ENCODE results near the gene ZNF225.
A peak's percentile ranks its signal among the peaks of the same experiment; 100 is the strongest.
"Not testable (repeated sequence)": the region's sequence is repeated elsewhere in the genome, so short reads cannot be mapped to it uniquely, and the experiment has no call there.

ZNF225 gene

GRCh38 chr19:44109458-44109857, 3.7 kb upstream of the ZNF225 start:
- Histone ChIP-seq H3K27ac (ENCODE audit: low read depth in 2 of 2, low read length in 2 of 2) (no peak overlapping the region), H3K9ac (ENCODE audit: low read depth in 1 of 2, low read length in 2 of 2) (no peak overlapping the region), H3K4me3 (ENCODE audit: low read length in 2 of 2) (no peak overlapping the region), H3K36me3 (ENCODE audit: control insufficient read depth in 2 of 2, insufficient read depth in 2 of 2, low read length in 2 of 2) (peaks cover 15 to 20% of the 10 kb centered on the region in 2 donors), H3K9me3 (ENCODE audit: control insufficient read depth in 2 of 2, low read length in 2 of 2) (peaks cover 28 to 31% of the 10 kb centered on the region in 2 donors), H3K27me3 (ENCODE audit: control insufficient read depth in 2 of 2, insufficient read depth in 2 of 2, low read length in 2 of 2) (no peaks in the 10 kb centered on the region), H3K4me1 (ENCODE audit: control insufficient read depth in 2 of 2, insufficient read depth in 2 of 2, low read length in 2 of 2) (peaks cover 5 to 10% of the 10 kb centered on the region in 2 donors)

- peak overlapping the region; percentile 30 to 94 for H3K4me3 ChIP-seq (ENCODE audit: low read length in 2 of 2)
- no peaks in the 10 kb centered on the region for H3K27me3 ChIP-seq (ENCODE audit: control insufficient read depth in 2 of 2, insufficient read depth in 2 of 2, low read length in 2 of 2)
- no peak overlapping the region for H3K9ac ChIP-seq (ENCODE audit: low read depth in 1 of 2, low read length in 2 of 2)
- peaks cover 3 to 15% of the 10 kb centered on the region in 2 donors for H3K36me3 ChIP-seq (ENCODE audit: control insufficient read depth in 2 of 2, insufficient read depth in 2 of 2, low read length in 2 of 2)
- no peak overlapping the region for H3K27ac ChIP-seq (ENCODE audit: low read depth in 2 of 2, low read length in 2 of 2)
- peaks cover 20% of the 10 kb centered on the region in 2 donors for H3K9me3 ChIP-seq (ENCODE audit: control insufficient read depth in 2 of 2, low read length in 2 of 2)
- peaks cover 5 to 10% of the 10 kb centered on the region in 2 donors for H3K4me1 ChIP-seq (ENCODE audit: control insufficient read depth in 2 of 2, insufficient read depth in 2 of 2, low read length in 2 of 2)
Measured at GRCh38 chr19:44111910-44112463, 1.2 kb upstream of the ZNF225 start.

- H3K4me1 ChIP-seq (ENCODE audit: control insufficient read depth in 2 of 2, insufficient read depth in 2 of 2, low read length in 2 of 2) = peaks cover 5 to 10% of the 10 kb centered on the region in 2 donors
- H3K4me3 ChIP-seq (ENCODE audit: low read length in 2 of 2) = peak overlapping the region; percentile 82 to 94
- H3K27ac ChIP-seq (ENCODE audit: low read depth in 2 of 2, low read length in 2 of 2) = no peak overlapping the region
- peaks cover 12 to 13% of the 10 kb centered on the region in 2 donors for H3K9me3 ChIP-seq (ENCODE audit: control insufficient read depth in 2 of 2, low read length in 2 of 2)
- peaks cover 0 to 9% of the 10 kb centered on the region in 2 donors for H3K36me3 ChIP-seq (ENCODE audit: control insufficient read depth in 2 of 2, insufficient read depth in 2 of 2, low read length in 2 of 2)
- peak overlapping the region; percentile 72 to 75 for H3K9ac ChIP-seq (ENCODE audit: low read depth in 1 of 2, low read length in 2 of 2)
- H3K27me3 ChIP-seq (ENCODE audit: control insufficient read depth in 2 of 2, insufficient read depth in 2 of 2, low read length in 2 of 2) = no peaks in the 10 kb centered on the region
Measured at GRCh38 chr19:44112802-44113137, 429 bp upstream of the ZNF225 start.

GRCh38 chr19:44113784-44114390, 688 bp downstream of the ZNF225 start:
- peaks cover 3 to 5% of the 10 kb centered on the region in 2 donors for H3K9me3 ChIP-seq (ENCODE audit: control insufficient read depth in 2 of 2, low read length in 2 of 2)
- H3K27ac ChIP-seq (ENCODE audit: low read depth in 2 of 2, low read length in 2 of 2) = peak overlapping the region; percentile 46 to 65
- H3K36me3 ChIP-seq (ENCODE audit: control insufficient read depth in 2 of 2, insufficient read depth in 2 of 2, low read length in 2 of 2) = peaks cover 7 to 15% of the 10 kb centered on the region in 2 donors

GRCh38 chr19:44121162-44121561, 8.0 kb downstream of the ZNF225 start:
- not testable (repeated sequence) for H3K27me3 ChIP-seq (ENCODE audit: control insufficient read depth in 2 of 2, insufficient read depth in 2 of 2, low read length in 2 of 2); H3K4me1 ChIP-seq (ENCODE audit: control insufficient read depth in 2 of 2, insufficient read depth in 2 of 2, low read length in 2 of 2); H3K9ac ChIP-seq (ENCODE audit: low read depth in 1 of 2, low read length in 2 of 2); H3K4me3 ChIP-seq (ENCODE audit: low read length in 2 of 2); H3K9me3 ChIP-seq (ENCODE audit: control insufficient read depth in 2 of 2, low read length in 2 of 2); H3K27ac ChIP-seq (ENCODE audit: low read depth in 2 of 2, low read length in 2 of 2)
- peaks cover 27 to 44% of the 10 kb centered on the region in 2 donors for H3K36me3 ChIP-seq (ENCODE audit: control insufficient read depth in 2 of 2, insufficient read depth in 2 of 2, low read length in 2 of 2)

More at GRCh38 chr19:44113784-44114390, 688 bp downstream of the ZNF225 start:
- Histone ChIP-seq H3K9ac (ENCODE audit: low read depth in 1 of 2, low read length in 2 of 2) (peak overlapping the region; percentile 66 to 75), H3K4me3 (ENCODE audit: low read length in 2 of 2) (peak overlapping the region; percentile 82 to 94), H3K4me1 (ENCODE audit: control insufficient read depth in 2 of 2, insufficient read depth in 2 of 2, low read length in 2 of 2) (peaks cover 5 to 10% of the 10 kb centered on the region in 2 donors), H3K27me3 (ENCODE audit: control insufficient read depth in 2 of 2, insufficient read depth in 2 of 2, low read length in 2 of 2) (no peaks in the 10 kb centered on the region)

- no peaks in the 10 kb centered on the region for H3K27me3 ChIP-seq (ENCODE audit: control insufficient read depth in 2 of 2, insufficient read depth in 2 of 2, low read length in 2 of 2)
- peaks cover 22 to 34% of the 10 kb centered on the region in 2 donors for H3K9me3 ChIP-seq (ENCODE audit: control insufficient read depth in 2 of 2, low read length in 2 of 2)
- H3K4me3 ChIP-seq (ENCODE audit: low read length in 2 of 2) = no peak overlapping the region
- H3K4me1 ChIP-seq (ENCODE audit: control insufficient read depth in 2 of 2, insufficient read depth in 2 of 2, low read length in 2 of 2) = no peaks in the 10 kb centered on the region
- H3K36me3 ChIP-seq (ENCODE audit: control insufficient read depth in 2 of 2, insufficient read depth in 2 of 2, low read length in 2 of 2) = peaks cover 26 to 32% of the 10 kb centered on the region in 2 donors
- H3K27ac ChIP-seq (ENCODE audit: low read depth in 2 of 2, low read length in 2 of 2) = no peak overlapping the region
- H3K9ac ChIP-seq (ENCODE audit: low read depth in 1 of 2, low read length in 2 of 2) = no peak overlapping the region
Measured at GRCh38 chr19:44131955-44132354, 18.8 kb downstream of the ZNF225 start.

- Histone ChIP-seq H3K9me3 (ENCODE audit: control insufficient read depth in 2 of 2, low read length in 2 of 2) (no peaks in the 10 kb centered on the region), H3K4me1 (ENCODE audit: control insufficient read depth in 2 of 2, insufficient read depth in 2 of 2, low read length in 2 of 2) (peaks cover 6 to 10% of the 10 kb centered on the region in 2 donors), H3K4me3 (ENCODE audit: low read length in 2 of 2) (peak within 1 kb of the TSS; percentile 97 to 100), H3K9ac (ENCODE audit: low read depth in 1 of 2, low read length in 2 of 2) (peak within 1 kb of the TSS; percentile 84 to 86), H3K27ac (ENCODE audit: low read depth in 2 of 2, low read length in 2 of 2) (peak within 1 kb of the TSS; percentile 62 to 72), H3K27me3 (ENCODE audit: control insufficient read depth in 2 of 2, insufficient read depth in 2 of 2, low read length in 2 of 2) (no peaks in the 10 kb centered on the region), H3K36me3 (ENCODE audit: control insufficient read depth in 2 of 2, insufficient read depth in 2 of 2, low read length in 2 of 2) (peaks cover 8 to 16% of the 10 kb centered on the region in 2 donors)
Measured at GRCh38 chr19:44141191-44142058, 28.2 kb downstream of the ZNF225 start, which contains the start of gene ZNF234. ZNF234 (plus strand) TSS chr19:44141554; CDS start chr19:44144633, 3,079 bp downstream.

- H3K9ac ChIP-seq (ENCODE audit: low read depth in 1 of 2, low read length in 2 of 2) = peak overlapping the region; percentile 84 to 86
- no peaks in the 10 kb centered on the region for H3K9me3 ChIP-seq (ENCODE audit: control insufficient read depth in 2 of 2, low read length in 2 of 2)
- H3K36me3 ChIP-seq (ENCODE audit: control insufficient read depth in 2 of 2, insufficient read depth in 2 of 2, low read length in 2 of 2) = peaks cover 8 to 16% of the 10 kb centered on the region in 2 donors
- peak overlapping the region; percentile 97 to 100 for H3K4me3 ChIP-seq (ENCODE audit: low read length in 2 of 2)
- H3K4me1 ChIP-seq (ENCODE audit: control insufficient read depth in 2 of 2, insufficient read depth in 2 of 2, low read length in 2 of 2) = peaks cover 6 to 10% of the 10 kb centered on the region in 2 donors
- H3K27ac ChIP-seq (ENCODE audit: low read depth in 2 of 2, low read length in 2 of 2) = peak overlapping the region in 1 of 2 donors; percentile 62
- no peaks in the 10 kb centered on the region for H3K27me3 ChIP-seq (ENCODE audit: control insufficient read depth in 2 of 2, insufficient read depth in 2 of 2, low read length in 2 of 2)
Measured at GRCh38 chr19:44142059-44142433, 28.8 kb downstream of the ZNF225 start.

- H3K27me3 ChIP-seq (ENCODE audit: control insufficient read depth in 2 of 2, insufficient read depth in 2 of 2, low read length in 2 of 2) = no peaks in the 10 kb centered on the region
- peaks cover 8 to 10% of the 10 kb centered on the region in 2 donors for H3K9me3 ChIP-seq (ENCODE audit: control insufficient read depth in 2 of 2, low read length in 2 of 2)
- H3K4me1 ChIP-seq (ENCODE audit: control insufficient read depth in 2 of 2, insufficient read depth in 2 of 2, low read length in 2 of 2) = no peaks in the 10 kb centered on the region
- no peak overlapping the region for H3K4me3 ChIP-seq (ENCODE audit: low read length in 2 of 2)
- H3K27ac ChIP-seq (ENCODE audit: low read depth in 2 of 2, low read length in 2 of 2) = no peak overlapping the region
- peaks cover 59 to 63% of the 10 kb centered on the region in 2 donors for H3K36me3 ChIP-seq (ENCODE audit: control insufficient read depth in 2 of 2, insufficient read depth in 2 of 2, low read length in 2 of 2)
- H3K9ac ChIP-seq (ENCODE audit: low read depth in 1 of 2, low read length in 2 of 2) = no peak overlapping the region
Measured at GRCh38 chr19:44149776-44150175, 36.6 kb downstream of the ZNF225 start.

GRCh38 chr19:44151491-44151890, 38.3 kb downstream of the ZNF225 start:
- Histone ChIP-seq H3K27me3 (ENCODE audit: control insufficient read depth in 2 of 2, insufficient read depth in 2 of 2, low read length in 2 of 2) (no peaks in the 10 kb centered on the region), H3K36me3 (ENCODE audit: control insufficient read depth in 2 of 2, insufficient read depth in 2 of 2, low read length in 2 of 2) (peaks cover 59 to 65% of the 10 kb centered on the region in 2 donors), H3K4me1 (ENCODE audit: control insufficient read depth in 2 of 2, insufficient read depth in 2 of 2, low read length in 2 of 2) (no peaks in the 10 kb centered on the region), H3K9ac (ENCODE audit: low read depth in 1 of 2, low read length in 2 of 2) (no peak overlapping the region), H3K9me3 (ENCODE audit: control insufficient read depth in 2 of 2, low read length in 2 of 2) (peaks cover 20 to 22% of the 10 kb centered on the region in 2 donors), H3K27ac (ENCODE audit: low read depth in 2 of 2, low read length in 2 of 2) (no peak overlapping the region), H3K4me3 (ENCODE audit: low read length in 2 of 2) (no peak overlapping the region)

Data from mucosa of rectum (tissue), 2 donors.